Suprapubic skin (tissue), 4 donors: Measurements from ENCODE around the gene STK40. TPM values are rescaled to one million over a fixed set of nuclear protein-coding genes. Genes with fewer than 3 reads are reported as not detected.

Source experiments
- DNase-seq, 2 donors: peaks; one replicate each; pipeline ENCODE4 v3.0.0-alpha.2; 2019; ENCODE audit warnings: low spot score in 2 of 2
- H3K27ac ChIP-seq: fragments of 200-600 bp; sonication (generic); one replicate; pipeline ENCODE4 v1.5.1; 2019
- H3K27me3 ChIP-seq: fragments of 200-600 bp; sonication (generic); one replicate; pipeline ENCODE4 v1.5.1; 2019
- H3K36me3 ChIP-seq: fragments of 200-600 bp; sonication (generic); one replicate; pipeline ENCODE4 v1.5.1; 2019
- H3K4me1 ChIP-seq: fragments of 200-600 bp; sonication (generic); one replicate; pipeline ENCODE4 v1.5.1; 2019
- H3K4me3 ChIP-seq: fragments of 200-600 bp; sonication (generic); one replicate; pipeline ENCODE4 v1.5.1; 2019; ENCODE audit warnings: mild to moderate bottlenecking
- H3K9me3 ChIP-seq: fragments of 200-600 bp; sonication (generic); one replicate; pipeline ENCODE4 v1.5.1; 2019
- EP300 ChIP-seq: sonication (generic); formaldehyde crosslinking; IDR thresholded peaks from one replicate; pipeline ENCODE4 v1.6.1; 2017; ENCODE audit warnings: antibody characterized with exemption
- POLR2A ChIP-seq, 2 donors: fragments of 450-650 bp; IDR thresholded peaks; one replicate each; pipeline ENCODE4 v1.6.1; 2017; ENCODE audit warnings: antibody characterized with exemption in 2 of 2, mild to moderate bottlenecking in 2 of 2, moderate library complexity in 2 of 2
- POLR2AphosphoS5 ChIP-seq, 3 donors: sonication (generic); formaldehyde crosslinking; IDR thresholded peaks; one replicate each; pipeline ENCODE4 v1.6.1; 2017; ENCODE audit warnings: antibody characterized with exemption in 3 of 3
- WGBS: methylation state at CpG from one replicate; pipeline ENCODE4 v1.1.5; 2018; 5-methylcytosine and 5-hydroxymethylcytosine counted together
- total RNA-seq, 4 donors: library from RNA; depleted of rRNA; stranded (reverse); fragments of >200 nt; gene quantifications; one replicate each; pipeline ENCODE4 v1.1.0, GENCODE V29; 2016
- TF ChIP-seq, protein P1 (sequence below), 2 donors: fragments of 200-600 bp in 1 of 2; fragments of 450-650 bp in 1 of 2; sonication (generic) in 1 of 2; IDR thresholded peaks; one replicate each; pipeline ENCODE4 v1.5.1; 2016 to 2019; ENCODE audit warnings: antibody characterized with exemption in 2 of 2, mild to moderate bottlenecking in 1 of 2, moderate library complexity in 1 of 2

The STK40 gene
- total RNA-seq, 4 donors from 2014 or later: 29.0 to 69.5 (median 51.8) TPM

DNA sequence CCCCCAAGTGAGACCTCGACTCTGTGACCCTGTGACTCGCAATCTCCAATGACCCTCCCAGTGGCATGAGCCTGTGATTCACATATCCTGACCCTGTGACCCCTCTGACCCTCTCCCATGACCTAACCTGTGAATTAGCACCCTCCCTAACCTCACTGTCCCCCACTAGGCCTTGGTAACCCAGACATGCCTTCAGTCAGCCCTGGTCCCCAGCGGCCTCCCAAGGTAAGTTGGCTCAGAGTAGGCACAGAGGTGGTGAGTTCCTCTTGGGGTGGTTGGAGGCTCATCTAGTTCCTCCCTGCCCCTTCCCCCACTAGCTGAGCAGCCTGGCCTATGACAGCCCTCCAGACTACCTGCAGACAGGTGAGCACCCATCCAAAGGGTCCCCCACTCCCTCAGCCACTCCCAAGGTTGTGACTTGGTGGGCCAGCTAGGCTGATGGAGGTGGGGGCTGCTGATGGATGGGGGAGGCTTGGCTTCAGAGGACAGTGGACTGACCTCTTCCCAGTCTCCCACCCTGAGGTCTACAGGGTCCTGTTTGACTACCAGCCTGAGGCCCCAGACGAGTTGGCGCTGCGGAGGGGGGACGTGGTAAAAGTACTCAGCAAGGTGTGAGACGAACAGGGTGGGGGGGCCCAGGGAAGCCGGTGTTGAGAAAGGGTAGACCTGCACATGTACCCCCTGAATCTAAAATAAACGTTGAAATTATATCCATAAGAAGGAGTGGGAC lies 78.0 kb downstream of the STK40 start:
- Histone ChIP-seq H3K27ac (no peak overlapping the region), H3K4me3 (peak overlapping the region; percentile 69)
- peak in 1 of 2 donors; percentile 65 for DNase-seq

DNA sequence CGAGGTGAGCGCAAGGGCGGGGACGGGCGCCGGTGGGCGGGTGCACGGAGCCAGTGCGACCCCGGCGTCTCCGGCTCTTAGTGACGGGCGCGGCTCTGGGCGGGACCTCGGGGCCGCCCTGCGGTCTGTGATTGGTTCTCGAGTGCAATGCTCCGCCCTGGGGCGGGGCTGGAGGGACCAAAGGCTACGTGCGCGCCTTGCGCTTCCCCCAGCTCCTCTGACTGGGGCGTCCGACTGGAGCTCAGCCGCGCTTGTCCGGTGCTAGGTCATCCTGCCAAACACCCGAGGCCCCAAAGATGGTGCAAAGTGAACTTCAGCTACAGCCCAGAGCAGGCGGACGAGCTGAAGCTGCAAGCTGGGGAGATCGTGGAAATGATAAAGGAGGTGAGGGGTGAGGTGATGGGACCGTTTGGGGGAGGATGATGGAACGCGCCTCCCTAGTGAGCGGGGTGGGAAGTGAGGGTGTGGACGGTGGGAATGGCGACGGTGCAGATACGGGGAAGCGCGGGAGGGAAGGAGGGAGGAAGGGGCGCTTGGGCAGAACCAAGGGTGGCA lies 78.7 kb downstream of the STK40 start:
- Histone ChIP-seq H3K4me3 (peak overlapping the region; percentile 69), H3K27ac (peak overlapping the region; percentile 94), H3K27me3 (no peaks in the 10 kb centered on the region), H3K9me3 (no peaks in the 10 kb centered on the region), H3K36me3 (peaks cover 27% of the 10 kb centered on the region), H3K4me1 (peaks cover 20% of the 10 kb centered on the region)
- DNase-seq: peak; percentile 92 to 94
- WGBS: 3% methylated on average over 28 of the region's 46 CpGs
- TF ChIP-seq POLR2A (IDR thresholded peaks at IDR 0.05) (peak in 1 of 2 donors; percentile 59), EP300 (no peak), POLR2AphosphoS5 (IDR thresholded peaks at IDR 0.05) (no peak)
- TF ChIP-seq, protein P1, sequence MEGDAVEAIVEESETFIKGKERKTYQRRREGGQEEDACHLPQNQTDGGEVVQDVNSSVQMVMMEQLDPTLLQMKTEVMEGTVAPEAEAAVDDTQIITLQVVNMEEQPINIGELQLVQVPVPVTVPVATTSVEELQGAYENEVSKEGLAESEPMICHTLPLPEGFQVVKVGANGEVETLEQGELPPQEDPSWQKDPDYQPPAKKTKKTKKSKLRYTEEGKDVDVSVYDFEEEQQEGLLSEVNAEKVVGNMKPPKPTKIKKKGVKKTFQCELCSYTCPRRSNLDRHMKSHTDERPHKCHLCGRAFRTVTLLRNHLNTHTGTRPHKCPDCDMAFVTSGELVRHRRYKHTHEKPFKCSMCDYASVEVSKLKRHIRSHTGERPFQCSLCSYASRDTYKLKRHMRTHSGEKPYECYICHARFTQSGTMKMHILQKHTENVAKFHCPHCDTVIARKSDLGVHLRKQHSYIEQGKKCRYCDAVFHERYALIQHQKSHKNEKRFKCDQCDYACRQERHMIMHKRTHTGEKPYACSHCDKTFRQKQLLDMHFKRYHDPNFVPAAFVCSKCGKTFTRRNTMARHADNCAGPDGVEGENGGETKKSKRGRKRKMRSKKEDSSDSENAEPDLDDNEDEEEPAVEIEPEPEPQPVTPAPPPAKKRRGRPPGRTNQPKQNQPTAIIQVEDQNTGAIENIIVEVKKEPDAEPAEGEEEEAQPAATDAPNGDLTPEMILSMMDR (IDR thresholded peaks at IDR 0.05): no peak

More for the DNA sequence above, 78.0 kb downstream of the STK40 start:
- TF ChIP-seq POLR2A (IDR thresholded peaks at IDR 0.05): no peak
- no peak for TF ChIP-seq EP300
- TF ChIP-seq POLR2AphosphoS5 (IDR thresholded peaks at IDR 0.05): no peak
- Histone ChIP-seq H3K36me3 (peaks cover 19% of the 10 kb centered on the region), H3K4me1 (peaks cover 20% of the 10 kb centered on the region), H3K9me3 (no peaks in the 10 kb centered on the region), H3K27me3 (no peaks in the 10 kb centered on the region)
- WGBS: 88% methylated on average over 9 of the region's 10 CpGs

DNA sequence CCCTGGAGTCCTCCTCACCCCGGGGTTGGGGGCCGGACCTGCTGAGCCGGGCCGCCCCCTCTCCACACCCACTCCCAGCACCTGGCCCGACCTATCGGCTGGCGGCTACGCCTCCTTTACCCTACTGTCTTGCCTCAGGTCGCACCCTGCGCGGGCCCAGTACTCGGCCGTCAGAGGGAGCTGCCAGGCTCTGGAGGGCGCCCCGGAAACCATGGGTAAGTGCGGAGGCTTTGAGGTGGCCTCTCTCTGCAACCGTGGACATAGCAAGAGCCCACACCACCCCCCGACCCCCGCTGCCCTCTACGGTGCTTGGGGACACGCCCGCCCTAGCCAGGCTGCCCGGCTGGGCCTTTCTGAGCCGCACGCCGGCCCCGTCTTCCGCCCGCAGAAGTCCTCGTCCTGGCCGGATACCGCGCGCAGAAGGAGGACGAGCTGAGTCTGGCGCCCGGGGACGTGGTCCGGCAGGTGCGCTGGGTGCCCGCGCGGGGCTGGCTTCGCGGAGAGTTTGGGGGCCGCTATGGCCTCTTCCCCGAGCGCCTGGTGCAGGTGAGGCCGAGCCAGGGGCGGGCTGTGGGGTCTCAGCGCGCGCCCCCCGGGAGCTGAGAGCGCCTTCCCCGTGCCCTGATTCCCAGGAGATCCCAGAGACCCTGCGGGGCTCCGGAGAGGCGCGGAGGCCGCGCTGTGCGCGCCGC lies 79.4 kb downstream of the STK40 start, which contains the start of gene SH3D21:
SH3D21 (plus strand) TSS at position 159 of the 692 bp plus-strand sequence; CDS start at position 212, 53 bp downstream.
- H3K4me3 ChIP-seq: peak within 1 kb of the TSS; percentile 69
- 3% methylated on average over 8 of the region's 65 CpGs for WGBS
- peak in 1 of 2 donors; percentile 72 for DNase-seq

DNA sequence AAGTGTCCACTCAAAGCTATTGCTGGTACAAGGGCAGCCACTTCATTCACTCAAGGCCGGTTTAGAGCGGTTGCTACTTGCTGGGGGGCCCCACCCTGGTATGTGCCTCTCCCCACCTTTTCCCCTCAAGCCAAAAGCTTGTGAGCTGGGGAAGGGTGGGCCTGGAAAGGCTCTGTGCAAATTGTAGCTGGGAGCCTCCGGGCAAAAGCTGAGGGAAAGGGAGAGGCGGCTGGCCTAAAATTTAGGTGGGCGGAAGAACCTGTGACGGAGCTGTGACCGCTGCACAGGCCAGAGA lies 79.9 kb downstream of the STK40 start:
- no peaks in the 10 kb centered on the region for H3K27me3 ChIP-seq
- peak overlapping the region; percentile 69 for H3K4me3 ChIP-seq
- TF ChIP-seq POLR2A (IDR thresholded peaks at IDR 0.05): no peak
- TF ChIP-seq EP300: no peak
- TF ChIP-seq, protein P1 (IDR thresholded peaks at IDR 0.05): no peak
- TF ChIP-seq POLR2AphosphoS5 (IDR thresholded peaks at IDR 0.05): no peak
- peaks cover 38% of the 10 kb centered on the region for H3K36me3 ChIP-seq
- peak overlapping the region; percentile 94 for H3K27ac ChIP-seq
- no peak for DNase-seq
- WGBS: 43% methylated on average over 7 of the region's 7 CpGs
- peaks cover 31% of the 10 kb centered on the region for H3K4me1 ChIP-seq
- no peaks in the 10 kb centered on the region for H3K9me3 ChIP-seq

More for the DNA sequence above, 79.4 kb downstream of the STK40 start, which contains the start of gene SH3D21:
- peak within 1 kb of the TSS; percentile 94 for H3K27ac ChIP-seq
- TF ChIP-seq POLR2AphosphoS5 (IDR thresholded peaks at IDR 0.05) (no peak), EP300 (no peak), POLR2A (IDR thresholded peaks at IDR 0.05) (no peak)
- TF ChIP-seq, protein P1 (IDR thresholded peaks at IDR 0.05): no peak
- H3K36me3 ChIP-seq: peaks cover 33% of the 10 kb centered on the region
- peaks cover 26% of the 10 kb centered on the region for H3K4me1 ChIP-seq
- no peaks in the 10 kb centered on the region for H3K9me3 ChIP-seq
- no peaks in the 10 kb centered on the region for H3K27me3 ChIP-seq

DNA sequence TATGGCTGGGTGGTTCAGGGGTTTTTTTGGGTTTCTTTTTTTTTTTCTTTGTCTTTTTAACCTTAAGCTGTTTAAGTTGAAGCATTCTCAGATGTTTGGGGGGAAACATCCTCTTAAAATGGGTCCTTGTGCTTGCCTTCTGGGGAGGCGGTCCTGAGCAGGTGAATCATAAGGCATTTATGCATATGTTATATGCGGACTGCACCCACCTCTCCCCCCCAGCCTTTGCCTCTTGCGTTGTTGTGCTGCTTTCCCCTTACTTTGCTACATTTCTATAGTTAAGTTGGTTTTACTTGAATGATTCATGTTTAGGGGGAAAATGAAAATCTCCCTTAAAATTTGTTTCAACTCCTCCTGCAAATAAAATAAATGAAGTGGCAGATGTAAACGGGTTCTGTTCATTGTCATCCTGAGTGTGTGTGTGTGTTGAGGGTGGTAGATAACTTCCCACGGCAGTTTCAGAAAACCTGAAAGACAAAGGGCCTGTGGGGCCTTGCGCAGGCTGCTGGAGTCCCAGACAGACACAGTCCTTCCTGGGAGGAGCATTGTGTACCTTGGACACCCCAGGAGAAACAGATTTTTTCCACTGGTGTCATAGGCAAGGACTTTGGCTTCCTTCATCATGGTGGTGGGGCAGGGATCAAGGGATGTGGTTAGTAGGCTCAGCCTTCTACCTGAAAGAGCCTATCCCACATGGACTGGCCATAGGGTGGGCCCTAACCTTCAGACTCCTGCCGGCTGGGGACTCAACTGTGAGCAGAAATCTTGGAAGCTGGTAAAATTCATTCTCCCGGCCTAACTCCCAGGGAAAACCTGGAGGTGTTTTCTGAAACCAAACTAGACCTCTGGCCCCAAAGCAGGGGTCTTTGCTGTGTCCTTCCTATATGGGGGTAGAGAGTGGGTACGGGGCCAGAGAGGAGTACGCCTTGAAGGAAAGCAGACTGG lies 80.5 kb downstream of the STK40 start:
- Histone ChIP-seq H3K4me3 (no peak overlapping the region), H3K36me3 (peaks cover 41% of the 10 kb centered on the region), H3K9me3 (no peaks in the 10 kb centered on the region), H3K4me1 (peaks cover 37% of the 10 kb centered on the region), H3K27me3 (no peaks in the 10 kb centered on the region), H3K27ac (peak overlapping the region; percentile 94)
- peak in 1 of 2 donors; percentile 52 for DNase-seq
- TF ChIP-seq, protein P1 (IDR thresholded peaks at IDR 0.05): no peak
- no peak for TF ChIP-seq POLR2AphosphoS5 (IDR thresholded peaks at IDR 0.05)
- no peak for TF ChIP-seq EP300
- TF ChIP-seq POLR2A (IDR thresholded peaks at IDR 0.05): no peak
- WGBS: 68% methylated on average over 10 of the region's 10 CpGs
